NCI-H146 treated with DMSO at 0.1 percent for 48 hours (cell line): ENCODE measurements around the gene XYLT1.

Experiments
- DNase-seq: peaks from one replicate; lab custom pipeline; 2025; ENCODE audit not compliant: unreplicated experiment; lab: John Stamatoyannopoulos, UW

XYLT1 gene

GRCh38 chr16:17160920-17161431, 309.8 kb downstream of the XYLT1 start:
- no peak for DNase-seq

GRCh38 chr16:17160285-17160853, 310.4 kb downstream of the XYLT1 start:
- DNase-seq = no peak

- no peak for DNase-seq
Observed at GRCh38 chr16:17159617-17160016, 311.1 kb downstream of the XYLT1 start.

GRCh38 chr16:17155936-17156335, 314.8 kb downstream of the XYLT1 start:
- no peak for DNase-seq

DNA sequence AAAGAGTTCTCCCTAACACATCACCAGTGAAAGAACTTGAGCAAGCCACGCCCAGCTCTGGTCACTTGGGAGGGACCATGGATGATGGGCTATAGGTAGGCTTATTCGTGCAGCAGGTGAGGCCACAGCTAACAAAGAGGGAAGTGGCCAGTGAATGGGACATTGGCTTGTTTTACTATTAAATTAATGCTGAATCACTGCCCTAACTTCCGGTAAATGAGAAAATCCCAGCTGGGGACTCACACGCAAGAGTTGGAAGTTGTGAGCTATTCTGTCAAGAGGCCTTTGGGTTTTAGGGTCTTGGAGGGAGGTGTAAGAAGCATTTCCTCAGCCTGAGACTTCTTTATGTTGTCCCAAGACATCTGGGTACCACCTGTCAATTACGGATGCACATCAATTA, 315.3 kb downstream of the XYLT1 start:
- no peak for DNase-seq

DNA sequence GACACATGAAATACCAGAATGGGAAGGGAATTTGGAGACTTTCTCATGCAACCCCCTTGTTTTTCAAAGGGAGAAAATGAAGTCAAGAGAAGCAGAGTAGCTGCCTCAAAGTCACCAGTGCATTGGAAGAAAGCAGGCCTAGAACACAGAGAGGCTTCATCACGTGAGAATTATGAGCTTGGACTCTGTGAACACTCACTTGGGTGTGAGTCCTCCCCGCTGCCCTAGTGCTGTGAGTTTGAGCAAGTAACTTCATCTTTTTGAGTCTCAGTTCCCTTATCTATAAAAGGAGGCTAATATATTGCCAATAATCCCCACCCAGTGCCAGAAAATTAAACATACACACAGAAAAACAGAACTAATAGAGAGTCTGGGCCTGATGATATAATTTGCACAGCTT, 315.8 kb downstream of the XYLT1 start:
- no peak for DNase-seq

DNA sequence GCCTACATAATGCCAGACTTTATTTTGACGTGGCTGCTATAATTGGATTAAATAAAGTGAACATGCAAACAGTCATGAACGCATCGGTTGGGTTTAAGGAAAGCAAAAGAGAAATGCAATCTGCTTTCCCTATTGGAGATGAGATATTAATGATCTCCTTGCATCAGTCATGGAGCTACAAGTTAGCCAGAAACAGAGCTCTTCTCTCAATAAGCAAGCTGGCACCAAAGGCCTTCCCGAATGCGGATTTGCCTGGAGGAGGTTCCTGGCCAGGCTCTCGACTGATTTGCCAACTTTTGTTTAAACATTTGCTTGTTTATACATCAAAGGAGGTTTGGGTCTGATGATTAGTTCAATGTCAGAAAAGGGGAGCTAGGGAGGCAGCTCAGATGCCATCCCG, 318.4 kb downstream of the XYLT1 start:
- no peak for DNase-seq

- no peak for DNase-seq
Observed at GRCh38 chr16:17151335-17151734, 319.4 kb downstream of the XYLT1 start.

GRCh38 chr16:17149904-17150483, 320.8 kb downstream of the XYLT1 start:
- DNase-seq = no peak

DNA sequence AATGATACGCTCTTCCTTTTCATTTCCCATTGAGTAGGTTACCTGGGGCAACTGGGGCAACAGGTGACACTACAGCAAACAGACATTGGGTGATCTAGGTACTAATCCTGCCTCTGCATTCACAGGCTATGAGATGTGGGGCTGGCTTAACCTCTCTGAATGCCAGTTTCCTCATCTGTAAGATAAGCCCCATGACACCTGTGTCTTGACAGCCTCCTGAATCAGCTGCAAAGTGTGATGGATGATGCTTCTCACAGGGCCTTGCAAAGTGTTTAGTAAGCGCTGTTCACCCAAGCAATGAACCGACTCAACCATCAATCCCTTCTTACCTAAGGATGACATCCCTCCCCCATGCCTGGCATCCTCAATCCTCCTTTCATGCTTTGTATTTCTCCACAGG, 322.8 kb downstream of the XYLT1 start:
- DNase-seq = no peak

DNA sequence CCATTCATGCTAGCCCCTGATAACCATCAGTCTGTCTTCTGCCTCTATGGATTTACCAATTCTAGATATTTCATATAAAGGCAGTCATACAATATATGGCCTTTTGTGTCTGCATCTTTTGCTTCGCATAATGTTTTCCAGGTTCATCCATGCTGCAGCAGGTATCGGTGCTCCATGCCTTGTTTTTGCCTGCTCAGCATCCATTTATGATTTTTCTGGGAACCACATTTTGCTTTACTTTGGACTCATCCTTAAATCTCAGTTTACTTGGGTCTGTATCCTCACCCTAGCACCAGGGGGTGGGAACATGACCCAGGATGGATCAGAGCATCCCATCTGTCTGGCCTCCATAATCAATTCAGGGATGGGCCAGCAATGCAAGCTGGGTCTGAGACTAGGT, 325.7 kb downstream of the XYLT1 start:
- DNase-seq = no peak

- DNase-seq = no peak
Observed at GRCh38 chr16:17144431-17144830, 326.3 kb downstream of the XYLT1 start.

- no peak for DNase-seq
Observed at GRCh38 chr16:17143546-17144419, 327.0 kb downstream of the XYLT1 start.

DNA sequence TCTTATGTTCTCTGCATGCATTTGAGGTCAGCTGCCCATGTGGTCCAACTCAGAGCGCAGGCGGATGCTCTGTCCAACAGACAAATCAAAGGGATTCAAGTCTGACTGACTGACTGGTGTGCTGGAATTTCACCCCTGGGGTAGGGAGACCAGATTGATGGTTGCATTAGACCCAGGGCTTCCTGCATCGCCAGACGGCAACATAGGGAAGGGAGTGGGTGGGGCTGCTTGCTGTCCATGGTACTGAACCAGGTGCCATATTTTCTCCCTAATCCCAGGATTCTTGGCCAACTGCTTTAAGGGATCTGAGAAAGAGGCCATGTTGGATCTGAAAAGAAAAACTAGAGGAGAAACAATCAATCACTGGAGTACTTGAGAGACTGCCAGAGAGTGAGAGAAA, 332.0 kb downstream of the XYLT1 start:
- DNase-seq = no peak

DNA sequence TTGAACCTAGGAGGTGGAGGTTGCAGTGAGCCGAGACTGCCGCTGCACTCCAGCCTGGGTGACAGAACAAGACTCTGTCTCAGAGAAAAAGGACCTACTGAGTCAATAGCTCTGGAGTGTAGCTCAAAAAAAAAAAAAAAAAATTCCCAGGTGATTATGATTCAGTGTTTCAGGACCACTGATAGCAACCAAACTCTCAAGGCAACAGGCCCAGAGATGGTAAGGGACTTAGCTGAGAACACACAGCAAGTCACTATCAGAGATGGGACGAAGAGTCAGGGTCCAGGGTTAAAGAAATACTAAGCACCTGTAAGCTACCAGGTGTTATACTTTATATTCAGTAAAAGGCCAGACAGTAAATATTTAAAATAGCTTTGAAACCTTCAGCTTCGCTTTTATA, 335.3 kb downstream of the XYLT1 start:
- no peak for DNase-seq

- no peak for DNase-seq
Observed at GRCh38 chr16:17134586-17134985, 336.2 kb downstream of the XYLT1 start.

DNA sequence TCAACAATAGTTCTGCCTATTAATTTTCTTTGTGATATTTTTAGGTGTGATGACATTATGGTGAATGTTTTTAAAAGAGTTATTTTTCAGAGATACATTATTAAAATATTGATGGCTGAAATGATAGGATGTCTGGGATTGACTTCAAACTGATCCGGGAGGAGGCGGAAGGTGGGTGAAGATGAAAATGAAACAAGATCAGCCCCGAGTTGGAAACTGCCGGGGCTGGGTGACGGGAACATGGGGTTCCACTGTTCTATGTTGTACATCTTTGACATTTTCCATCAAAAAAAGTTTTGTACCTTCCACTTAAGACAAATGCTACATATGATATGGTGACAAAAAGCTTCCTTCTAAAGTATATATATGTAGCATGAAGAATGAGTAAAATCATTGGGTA, 336.9 kb downstream of the XYLT1 start:
- no peak for DNase-seq

GRCh38 chr16:17131351-17131750, 339.4 kb downstream of the XYLT1 start:
- no peak for DNase-seq

GRCh38 chr16:17130733-17131132, 340.0 kb downstream of the XYLT1 start:
- no peak for DNase-seq

DNA sequence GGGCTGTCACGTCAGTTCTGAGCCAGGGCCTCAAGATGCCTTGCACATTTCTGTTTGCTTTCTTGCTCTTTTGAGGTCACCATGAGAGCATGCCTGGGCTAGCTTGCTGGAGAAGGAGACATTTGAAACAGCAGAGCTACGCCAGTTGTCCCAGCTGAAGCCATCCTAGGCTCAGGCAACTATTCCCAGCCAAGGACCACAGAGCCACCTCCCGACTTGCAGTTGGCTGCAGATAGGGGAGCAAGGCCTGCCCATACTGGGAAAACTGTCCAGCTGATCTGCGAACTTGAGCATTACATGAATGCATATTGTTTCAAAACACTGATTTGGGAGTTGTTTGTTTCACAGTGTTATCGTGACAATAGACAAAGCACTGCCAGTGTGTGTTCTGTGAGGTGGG, 340.8 kb downstream of the XYLT1 start:
- no peak for DNase-seq

GRCh38 chr16:17128791-17129190, 342.0 kb downstream of the XYLT1 start:
- DNase-seq = no peak

DNA sequence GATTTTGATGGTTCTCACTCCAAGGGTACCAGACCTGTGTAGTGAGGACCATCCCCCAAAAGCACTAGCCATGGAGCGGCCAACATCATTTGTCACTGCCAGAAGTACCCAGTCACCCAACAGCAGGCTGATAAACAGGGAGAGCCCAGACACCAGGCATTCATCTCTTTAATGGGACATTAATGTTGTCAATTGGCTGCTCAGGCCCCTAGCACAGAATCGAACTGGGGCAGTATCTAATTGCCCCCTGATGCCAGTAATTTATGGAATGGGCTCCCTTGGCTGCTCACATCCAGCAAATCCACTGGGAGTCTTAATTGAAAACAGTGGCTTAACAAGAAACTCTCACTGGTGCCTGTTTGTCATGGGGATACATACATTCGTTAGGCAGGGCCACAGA, 344.6 kb downstream of the XYLT1 start:
- DNase-seq = no peak
